Activated naive CD4-positive, alpha-beta T cell treated with anti-CD3 and anti-CD28 coated beads, Interleukin-2, amount 50 U/mL, for 72 hours (primary cell): ENCODE data around the gene TRPM7. TPM values are rescaled to one million over a fixed set of nuclear protein-coding genes. Genes with fewer than 3 reads are reported as not detected.
"Not testable (repeated sequence)": the region's sequence is repeated elsewhere in the genome, so short reads cannot be mapped to it uniquely, and the experiment has no call there.

Source experiments
- ATAC-seq, 2 donors: fragments of 150-1000 bp; cut with Tn5 transposase; 2 replicates each; pipeline ENCODE4 v1.10.0; 2021; ENCODE audit warnings: mild to moderate bottlenecking in 2 of 2, moderate library complexity in 2 of 2
- DNase-seq, 2 donors: peaks; one replicate each; pipeline ENCODE4 v3.0.0; 2021 to 2022; ENCODE audit warnings: low spot score in 2 of 2
- H3K27ac Mint-ChIP-seq, 2 donors: one replicate each; pipeline ENCODE4 v1.8.0; 2022; ENCODE audit warnings: mild to moderate bottlenecking in 2 of 2, mixed read lengths in 2 of 2
- H3K36me3 Mint-ChIP-seq, 2 donors: one replicate each; pipeline ENCODE4 v1.8.0; 2022; ENCODE audit warnings: mixed read lengths in 2 of 2
- H3K9me3 Mint-ChIP-seq, 2 donors: one replicate each; pipeline ENCODE4 v1.8.0; 2022; ENCODE audit warnings: mixed read lengths in 2 of 2
- total RNA-seq, 2 donors: library from RNA; stranded (reverse); gene quantifications; one replicate each; pipeline ENCODE4 v1.2.3, GENCODE V29; 2022

The TRPM7 gene
- total RNA-seq, 2 donors from 2014 or later = 48.3 to 55.8 TPM

DNA sequence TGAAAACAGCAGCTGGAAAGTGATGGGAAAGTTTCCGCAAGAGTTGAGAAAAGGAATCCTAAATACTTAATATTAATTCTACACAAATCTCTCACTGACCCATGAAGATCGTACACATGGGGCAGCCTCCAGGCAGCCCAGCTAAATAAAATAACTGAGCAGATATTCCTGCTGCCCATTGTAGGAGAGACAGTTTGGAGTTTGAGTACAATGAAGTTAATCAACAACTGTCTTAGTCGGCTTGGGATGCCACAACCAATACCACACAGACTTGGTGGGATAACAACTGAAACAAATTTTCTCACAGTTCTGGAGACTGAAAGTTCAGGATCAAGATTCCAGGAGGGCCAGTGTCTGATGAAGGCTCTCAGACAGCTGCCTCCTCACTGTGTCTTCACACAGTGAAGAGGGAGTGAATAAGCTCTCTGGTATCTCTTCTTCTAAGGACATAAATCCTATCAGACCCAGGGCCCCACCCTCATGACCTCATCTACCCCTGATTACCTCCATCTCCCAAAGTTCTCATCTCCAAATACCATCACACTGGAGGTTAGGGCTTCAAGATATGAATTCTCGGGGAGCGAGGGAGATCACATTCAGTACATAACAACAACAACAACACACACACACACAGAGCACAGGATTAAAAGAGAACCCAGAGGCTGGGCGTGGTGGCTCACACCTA is 9.7 kb downstream of the TRPM7 start:
- no peaks in the 10 kb centered on the region for H3K9me3 Mint-ChIP-seq
- H3K27ac Mint-ChIP-seq = no peak overlapping the region
- peaks cover 0 to 16% of the 10 kb centered on the region in 2 donors for H3K36me3 Mint-ChIP-seq
- no peak for DNase-seq
- ATAC-seq = no peak

DNA sequence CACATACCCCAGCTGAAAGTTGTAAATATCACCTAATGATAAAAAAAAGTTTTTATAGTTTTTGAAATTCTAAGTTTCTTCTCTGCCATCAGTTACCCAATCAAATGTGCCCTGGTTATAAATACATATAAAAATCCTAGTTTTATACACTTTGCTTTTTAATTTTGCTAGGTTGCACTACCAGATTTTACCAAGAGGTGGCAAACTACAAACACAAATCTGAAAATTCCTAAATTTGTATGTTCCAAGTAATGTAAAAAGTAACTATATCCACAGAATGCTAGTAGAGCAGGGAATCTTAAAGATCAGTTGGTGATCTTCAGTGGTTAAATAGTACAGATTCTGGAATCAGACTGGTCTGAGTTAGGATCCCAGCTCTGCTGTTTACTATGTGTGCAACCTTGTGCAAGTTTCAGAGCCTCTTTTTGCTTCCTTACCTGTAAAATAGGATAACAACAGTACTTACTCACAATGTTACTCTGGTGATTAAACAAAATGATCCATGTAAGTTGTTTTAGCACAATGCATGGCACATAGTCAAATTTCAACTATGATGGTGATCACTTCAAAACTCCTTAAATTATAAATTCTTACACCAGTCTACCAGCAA is 11.0 kb downstream of the TRPM7 start:
- H3K36me3 Mint-ChIP-seq = peaks cover 0 to 6% of the 10 kb centered on the region in 2 donors
- ATAC-seq (no peak), DNase-seq (no peak)
- H3K9me3 Mint-ChIP-seq = no peaks in the 10 kb centered on the region
- H3K27ac Mint-ChIP-seq = no peak overlapping the region

GRCh38 chr15:50670115-50670514 is 16.5 kb downstream of the TRPM7 start:
- H3K27ac Mint-ChIP-seq = no peak overlapping the region
- no peaks in the 10 kb centered on the region for H3K9me3 Mint-ChIP-seq
- ATAC-seq (no peak), DNase-seq (no peak)
- peaks cover 0 to 2% of the 10 kb centered on the region in 2 donors for H3K36me3 Mint-ChIP-seq

- H3K27ac Mint-ChIP-seq = no peak overlapping the region
- ATAC-seq (no peak), DNase-seq (no peak)
- H3K9me3 Mint-ChIP-seq = no peaks in the 10 kb centered on the region
- H3K36me3 Mint-ChIP-seq = no peaks in the 10 kb centered on the region
These were observed 17.0 kb downstream of the TRPM7 start for GRCh38 chr15:50669611-50670010.

GRCh38 chr15:50665938-50666337 is 20.7 kb downstream of the TRPM7 start:
- Mint-ChIP-seq H3K27ac (peak overlapping the region in 1 of 2 donors; percentile 85), H3K36me3 (no peaks in the 10 kb centered on the region), H3K9me3 (no peaks in the 10 kb centered on the region)
- ATAC-seq = no peak
- DNase-seq = no peak

DNA sequence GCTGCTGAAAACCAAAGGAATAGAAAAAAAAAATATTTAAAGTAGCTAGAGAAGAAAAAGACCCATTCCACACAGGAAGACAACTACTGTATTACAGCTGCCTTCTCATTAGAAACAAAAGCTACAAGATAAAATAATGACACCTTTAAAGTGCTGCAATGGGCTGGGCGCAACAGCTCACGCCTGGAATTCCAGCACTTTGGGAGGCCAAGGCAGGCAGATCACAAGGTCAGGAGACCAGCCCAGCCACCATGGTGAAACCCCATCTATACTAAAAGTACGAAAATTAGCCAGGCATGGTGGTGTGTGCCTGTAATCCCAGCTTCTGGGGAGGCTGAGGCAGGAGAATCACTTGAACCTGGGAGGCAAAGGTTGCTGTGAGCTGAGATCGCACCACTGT is 31.0 kb downstream of the TRPM7 start:
- Mint-ChIP-seq H3K36me3 (peaks cover 5 to 41% of the 10 kb centered on the region in 2 donors), H3K9me3 (no peaks in the 10 kb centered on the region), H3K27ac (peak overlapping the region in 1 of 2 donors; percentile 55)
- ATAC-seq (no peak), DNase-seq (no peak)

GRCh38 chr15:50653156-50653743 is 33.3 kb downstream of the TRPM7 start:
- DNase-seq (no peak), ATAC-seq (no peak)
- Mint-ChIP-seq H3K9me3 (no peaks in the 10 kb centered on the region), H3K27ac (peak overlapping the region; percentile 31 to 92), H3K36me3 (peaks cover 5 to 49% of the 10 kb centered on the region in 2 donors)

- DNase-seq (no peak), ATAC-seq (no peak)
- Mint-ChIP-seq H3K36me3 (peaks cover 5 to 49% of the 10 kb centered on the region in 2 donors), H3K9me3 (no peaks in the 10 kb centered on the region), H3K27ac (peak overlapping the region in 1 of 2 donors; percentile 92)
These were observed 33.9 kb downstream of the TRPM7 start for GRCh38 chr15:50652671-50653070.

DNA sequence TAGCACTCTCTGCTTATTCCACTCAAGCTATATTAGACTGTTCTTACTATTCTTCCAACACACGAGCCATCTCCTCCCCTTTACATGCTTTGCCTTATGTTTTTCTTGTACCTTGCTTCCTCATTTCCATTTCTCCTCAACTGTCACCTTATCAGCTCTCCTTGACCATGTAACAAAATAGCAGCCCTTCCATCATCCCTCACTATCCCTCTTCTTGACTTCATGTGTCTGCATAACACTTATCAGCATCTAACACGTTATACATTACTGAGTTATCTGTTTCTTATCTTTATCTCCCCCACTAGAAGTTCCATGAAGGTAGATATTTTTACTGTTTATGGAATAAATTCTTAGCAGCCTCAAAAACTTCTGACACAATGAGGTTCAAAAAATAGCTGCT is 45.3 kb downstream of the TRPM7 start:
- H3K36me3 Mint-ChIP-seq = peaks cover 0 to 13% of the 10 kb centered on the region in 2 donors
- DNase-seq (no peak), ATAC-seq (no peak)
- no peaks in the 10 kb centered on the region for H3K9me3 Mint-ChIP-seq
- H3K27ac Mint-ChIP-seq = peak overlapping the region in 1 of 2 donors; percentile 0

DNA sequence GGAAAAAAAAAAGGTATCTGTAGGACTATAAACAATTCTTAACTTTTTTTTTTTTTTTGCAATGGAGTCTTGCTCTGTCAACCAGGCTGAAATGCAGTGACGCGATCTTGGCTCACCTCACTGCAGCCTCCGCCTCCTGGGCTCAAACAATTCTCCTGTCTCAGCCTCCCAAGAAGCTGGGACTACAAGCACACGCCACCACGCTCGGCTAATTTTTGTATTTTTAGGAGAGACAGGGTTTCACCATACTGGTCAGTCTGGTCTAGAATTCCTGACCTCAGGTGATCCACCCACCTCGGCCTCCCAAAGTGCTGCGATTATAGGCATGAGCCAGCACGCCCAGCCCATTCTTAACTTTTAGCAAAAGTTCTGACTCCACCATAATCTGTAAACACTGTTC is 50.5 kb downstream of the TRPM7 start:
- no peak overlapping the region for H3K27ac Mint-ChIP-seq
- no peaks in the 10 kb centered on the region for H3K36me3 Mint-ChIP-seq
- no peaks in the 10 kb centered on the region for H3K9me3 Mint-ChIP-seq
- DNase-seq (no peak), ATAC-seq (no peak)

DNA sequence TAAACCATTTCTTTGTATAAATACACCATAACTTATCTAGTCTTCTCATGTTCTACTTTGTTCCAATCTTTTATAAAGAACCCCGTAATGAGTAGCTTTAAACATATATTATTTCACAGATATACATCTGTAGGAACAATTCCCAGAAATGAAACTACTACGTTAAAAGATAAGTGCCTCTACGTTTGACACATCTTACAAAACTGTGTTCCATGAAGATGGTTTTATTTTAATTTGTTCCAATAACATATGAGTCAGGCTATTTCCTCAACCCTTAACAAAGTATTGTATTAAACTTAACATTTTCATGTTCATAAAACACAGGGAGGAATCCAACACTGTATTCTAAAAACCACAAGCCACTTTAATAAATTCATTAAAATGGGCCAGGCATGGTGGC is 52.9 kb downstream of the TRPM7 start:
- peak overlapping the region in 1 of 2 donors; percentile 65 for H3K27ac Mint-ChIP-seq
- no peaks in the 10 kb centered on the region for H3K36me3 Mint-ChIP-seq
- DNase-seq (no peak), ATAC-seq (peak in 1 of 2 donors; percentile 55)
- H3K9me3 Mint-ChIP-seq = no peaks in the 10 kb centered on the region

- peaks cover 0 to 6% of the 10 kb centered on the region in 2 donors for H3K36me3 Mint-ChIP-seq
- no peak for ATAC-seq
These were observed 58.2 kb downstream of the TRPM7 start for GRCh38 chr15:50628421-50628820.

GRCh38 chr15:50627351-50628055 is 59.1 kb downstream of the TRPM7 start:
- Mint-ChIP-seq H3K9me3 (no peaks in the 10 kb centered on the region), H3K36me3 (peaks cover 0 to 6% of the 10 kb centered on the region in 2 donors), H3K27ac (peak overlapping the region in 1 of 2 donors; percentile 31)
- DNase-seq (no peak), ATAC-seq (peak; percentile 85 to 92)

More at GRCh38 chr15:50628421-50628820, 58.2 kb downstream of the TRPM7 start:
- no peaks in the 10 kb centered on the region for H3K9me3 Mint-ChIP-seq
- no peak for DNase-seq
- H3K27ac Mint-ChIP-seq = peak overlapping the region in 1 of 2 donors; percentile 12

DNA sequence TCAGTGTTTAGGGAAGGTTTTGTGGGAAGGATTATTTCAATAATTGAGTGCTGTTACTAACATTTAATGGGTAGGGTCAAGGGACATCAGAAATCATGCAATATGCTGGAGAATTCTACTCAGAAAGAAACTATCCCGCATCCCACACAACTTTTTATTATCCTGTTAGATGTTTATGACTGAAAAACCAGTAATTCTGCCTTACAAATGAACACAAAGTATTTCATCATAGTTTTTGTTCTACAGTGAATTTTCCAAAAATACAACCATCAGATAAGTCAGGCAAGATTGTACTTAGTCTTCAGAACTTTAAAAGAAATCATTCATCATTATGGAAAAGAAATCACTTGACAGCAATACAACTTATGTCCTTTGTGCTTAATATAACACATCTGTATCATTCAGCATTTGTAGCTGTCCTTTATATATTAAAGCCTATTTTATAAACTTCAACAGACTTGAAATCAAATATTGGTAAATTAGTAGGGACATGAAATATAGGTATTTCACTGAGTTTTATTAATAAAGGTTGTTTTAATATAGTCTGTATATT is 61.9 kb downstream of the TRPM7 start:
- ATAC-seq (no peak), DNase-seq (no peak)
- no peak overlapping the region for H3K27ac Mint-ChIP-seq
- peaks cover 0 to 6% of the 10 kb centered on the region in 2 donors for H3K36me3 Mint-ChIP-seq
- H3K9me3 Mint-ChIP-seq = no peaks in the 10 kb centered on the region

DNA sequence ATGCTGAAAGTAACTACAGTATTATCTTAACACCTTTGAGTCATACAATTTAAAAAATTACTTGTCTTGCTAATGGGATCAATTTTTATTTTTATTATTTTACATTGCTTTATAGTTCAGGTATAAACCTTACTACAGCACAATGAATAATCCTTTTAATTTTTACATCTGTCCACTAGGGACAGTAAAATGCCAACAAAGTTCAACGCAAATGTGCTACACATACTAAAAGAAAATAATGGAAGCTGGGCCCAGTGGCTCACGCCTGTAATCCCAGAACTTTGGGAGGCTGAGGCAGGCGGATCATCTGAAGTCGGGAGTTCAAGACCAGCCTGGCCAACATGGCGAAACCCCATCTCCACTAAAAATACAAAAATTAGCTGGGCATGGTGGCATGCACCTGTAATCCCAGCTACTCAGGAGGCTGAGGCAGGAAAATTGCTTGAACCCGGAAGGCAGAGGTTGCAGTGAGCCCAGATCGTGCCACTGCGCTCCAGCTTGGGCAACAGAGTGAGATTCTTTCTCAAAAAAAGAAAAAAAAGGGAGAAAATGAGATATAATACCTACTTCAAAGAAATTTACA is 64.1 kb downstream of the TRPM7 start:
- ATAC-seq, H3K9me3 Mint-ChIP-seq, DNase-seq: not testable (repeated sequence)
- peak overlapping the region in 1 of 2 donors; percentile 69 for H3K27ac Mint-ChIP-seq
- H3K36me3 Mint-ChIP-seq = peaks cover 0 to 16% of the 10 kb centered on the region in 2 donors

GRCh38 chr15:50616960-50617359 is 69.6 kb downstream of the TRPM7 start:
- H3K9me3 Mint-ChIP-seq, H3K36me3 Mint-ChIP-seq, H3K27ac Mint-ChIP-seq, DNase-seq, ATAC-seq: not testable (repeated sequence)
